ENCODE measurements around the gene ARPC2.

The ARPC2 gene

GRCh38 chr2:218273908-218274249 lies 56.9 kb downstream of the ARPC2 start:
- no peak for DNase-seq (ENCODE audit: extremely low spot score)
- CTCF ChIA-PET = interaction anchor here (1.0 to 6.9 kb wide), 16 partner anchors 11 to 574 kb away, joined by 3 to 115 read pairs (median 8); partner anchors contain the start of genes CATIP, GPBAR1 and TMBIM1
- TF ChIP-seq CTCF (IDR thresholded peaks at IDR 0.05; ENCODE audit: control extremely low read depth, extremely low read depth, low read depth, missing control alignments) = no peak
- POLR2A ChIA-PET = no interaction called here

- TF ChIP-seq CTCF (IDR thresholded peaks at IDR 0.05; ENCODE audit: control extremely low read depth, extremely low read depth, low read depth, missing control alignments) = no peak
- CTCF ChIA-PET = interaction anchor here (1.1 to 6.9 kb wide), 11 partner anchors 12 to 573 kb away, joined by 3 to 64 read pairs (median 17); partner anchors contain the start of genes CATIP and TMBIM1
- POLR2A ChIA-PET = interaction anchor here (1.2 kb wide), 1 partner anchor 12 kb away, joined by 4 read pairs; no protein-coding TSS in a partner anchor
- no peak for DNase-seq (ENCODE audit: extremely low spot score)
These were observed 57.6 kb downstream of the ARPC2 start for GRCh38 chr2:218274586-218274985.

GRCh38 chr2:218275371-218276072 lies 58.5 kb downstream of the ARPC2 start:
- DNase-seq (ENCODE audit: extremely low spot score) = no peak
- CTCF ChIA-PET = interaction anchor here (1.1 to 6.9 kb wide), 11 partner anchors 11 to 573 kb away, joined by 3 to 64 read pairs (median 9); partner anchors contain the start of genes CATIP and TMBIM1
- TF ChIP-seq CTCF (IDR thresholded peaks at IDR 0.05; ENCODE audit: control extremely low read depth, extremely low read depth, low read depth, missing control alignments) = no peak
- POLR2A ChIA-PET = interaction anchor here (1.2 kb wide), 1 partner anchor 11 kb away, joined by 4 read pairs; no protein-coding TSS in a partner anchor

GRCh38 chr2:218276986-218277755 lies 60.2 kb downstream of the ARPC2 start:
- ChIA-PET POLR2A (interaction anchor here (0.6 kb wide), 1 partner anchor 10 kb away, joined by 4 read pairs; no protein-coding TSS in a partner anchor), CTCF (interaction anchor here (1.3 to 5.5 kb wide), 5 partner anchors 9 to 571 kb away, joined by 3 to 34 read pairs (median 17); partner anchors contain the start of gene TMBIM1)
- no peak for DNase-seq (ENCODE audit: extremely low spot score)
- TF ChIP-seq CTCF (IDR thresholded peaks at IDR 0.05; ENCODE audit: control extremely low read depth, extremely low read depth, low read depth, missing control alignments) = no peak

- CTCF ChIA-PET = no interaction called here
- no peak for DNase-seq (ENCODE audit: extremely low spot score)
- POLR2A ChIA-PET = no interaction called here
- TF ChIP-seq CTCF (IDR thresholded peaks at IDR 0.05; ENCODE audit: control extremely low read depth, extremely low read depth, low read depth, missing control alignments) = no peak
These were observed 60.9 kb downstream of the ARPC2 start for GRCh38 chr2:218277921-218278320.

- ChIA-PET POLR2A (no interaction called here), CTCF (interaction anchor here (1.0 kb wide), 1 partner anchor 8 kb away, joined by 4 read pairs; the partner anchor contains the start of genes AAMP and PNKD)
- no peak for TF ChIP-seq CTCF (IDR thresholded peaks at IDR 0.05; ENCODE audit: control extremely low read depth, extremely low read depth, low read depth, missing control alignments)
- no peak for DNase-seq (ENCODE audit: extremely low spot score)
These were observed 61.8 kb downstream of the ARPC2 start for GRCh38 chr2:218278531-218279360.

Data from GM10248 (cell line).